Left lung (tissue), 14 donors: ENCODE measurements around the gene COMMD7. TPM values are rescaled to one million over a fixed set of nuclear protein-coding genes. Genes with fewer than 3 reads are reported as not detected.
A peak's percentile ranks its signal among the peaks of the same experiment; 100 is the strongest.

ENCODE experiments used
- ATAC-seq: fragments of 200-7000 bp; cut with Tn5 transposase; one replicate; pipeline ENCODE4 v1.9.1; 2020; ENCODE audit warnings: moderate library complexity
- DNase-seq, 4 donors: peaks; one replicate each; pipeline ENCODE4 v3.0.0-alpha.2; 2013 to 2020
- H3K27ac ChIP-seq, 2 donors: fragments of 200-600 bp; sonication (generic) in 1 of 2; one replicate each; pipeline versions ENCODE4 v1.5.0 to v1.8.0; 2020 to 2021
- H3K27me3 ChIP-seq, 2 donors: fragments of 200-600 bp; sonication (generic) in 1 of 2; one replicate each; pipeline versions ENCODE4 v1.5.0 to v1.8.0; 2020 to 2021
- H3K36me3 ChIP-seq, 2 donors: fragments of 200-600 bp; sonication (generic) in 1 of 2; one replicate each; pipeline versions ENCODE4 v1.5.0 to v1.8.0; 2020 to 2021
- H3K4me1 ChIP-seq, 2 donors: fragments of 200-600 bp; one replicate each; pipeline ENCODE4 v1.8.0; 2021
- H3K4me3 ChIP-seq, 2 donors: fragments of 200-600 bp; sonication (generic) in 1 of 2; one replicate each; pipeline versions ENCODE4 v1.5.0 to v1.8.0; 2020 to 2021; ENCODE audit warnings: mild to moderate bottlenecking in 1 of 2
- H3K9me3 ChIP-seq, 2 donors: fragments of 200-600 bp; sonication (generic) in 1 of 2; one replicate each; pipeline versions ENCODE4 v1.5.0 to v1.8.0; 2020 to 2021
- intact Hi-C, 2 donors: fragments of 100-400 bp; cut with DNase I; formaldehyde crosslinking; loops; one replicate each; pipeline versions ENCODE4 v1.11.2 to v1.14.2; 2022
- long read RNA-seq, 12 donors: library from polyadenylated mRNA in 2 of 12; unstranded in 2 of 12; transcript quantifications; one replicate each; pipeline ENCODE4 v2.0.0 and lab custom pipeline, GENCODE V29; 2019 to 2026
- polyA plus RNA-seq, 6 donors: library from polyadenylated mRNA; unstranded; fragments of 120-200 nt; gene quantifications; one replicate each; pipeline ENCODE4 v1.2.1, GENCODE V29; 2013; ENCODE audit not compliant: insufficient read length in 6 of 6
- total RNA-seq, 2 donors: library from RNA; stranded (reverse); fragmentation: NEBNext Ultra II Directional; extraction: Animal tissue kit (Norgen Biotek cat#: 25700); gene quantifications; one replicate each; pipeline ENCODE4 v1.2.1, GENCODE V29; 2021
- TF ChIP-seq, protein P1 (sequence below), 2 donors: fragments of 200-600 bp; sonication (generic) in 1 of 2; IDR thresholded peaks; one replicate each; pipeline versions ENCODE4 v1.5.0 to v1.8.0; 2021; ENCODE audit warnings: antibody characterized with exemption in 2 of 2
- donor health status: DM: no; HTN: yes; CAD: no.
- donor health status: DM: no; HTN: no; CAD: no.

The COMMD7 gene
- 10 to 100 TPM; 38.5 to 39.1 TPM for total RNA-seq
- 10 to 100 TPM; 51.1 to 58.0 (median 55.4) TPM for polyA plus RNA-seq
- long read RNA-seq, donor 1, transcript COMMD7-201 (9 exons, 1,900 nt) = major isoform, 37 of 42 reads
- long read RNA-seq, donor 1, transcript COMMD7-202 (9 exons, 1,343 nt) = minor isoform, 5 of 42 reads
- long read RNA-seq, donor 1, partial matches to known transcripts = 0 of 42 reads
- long read RNA-seq, donor 1, other reads (novel, unspliced or antisense) = 0 of 42 reads
- long read RNA-seq, donor 2, transcript COMMD7-201 (9 exons, 1,900 nt) = major isoform, 30 of 32 reads
- long read RNA-seq, donor 2, partial matches to known transcripts = 0 of 32 reads
- long read RNA-seq, donor 2, other reads (novel, unspliced or antisense) = 0 of 32 reads
- long read RNA-seq, donor 3, transcript COMMD7-201 (9 exons, 1,900 nt) = major isoform, 17 of 25 reads
- long read RNA-seq, donor 3, partial matches to known transcripts = 5 of 25 reads
- long read RNA-seq, donor 3, other reads (novel, unspliced or antisense) = 0 of 25 reads
- long read RNA-seq, donor 4, transcript COMMD7-202 (9 exons, 1,343 nt) = minor isoform, 6 of 52 reads
- long read RNA-seq, donor 4, transcript COMMD7-201 (9 exons, 1,900 nt) = major isoform, 41 of 52 reads
- long read RNA-seq, donor 4, partial matches to known transcripts = 4 of 52 reads
- long read RNA-seq, donor 4, other reads (novel, unspliced or antisense) = 1 of 52 reads
- long read RNA-seq, donor 5, transcript COMMD7-201 (9 exons, 1,900 nt) = major isoform, 24 of 27 reads
- long read RNA-seq, donor 5, partial matches to known transcripts = 0 of 27 reads
- long read RNA-seq, donor 5, other reads (novel, unspliced or antisense) = 0 of 27 reads
- long read RNA-seq, donor 6, transcript COMMD7-202 (9 exons, 1,343 nt) = minor isoform, 5 of 33 reads
- long read RNA-seq, donor 6, transcript COMMD7-201 (9 exons, 1,900 nt) = major isoform, 28 of 33 reads
- long read RNA-seq, donor 6, partial matches to known transcripts = 0 of 33 reads
- long read RNA-seq, donor 6, other reads (novel, unspliced or antisense) = 0 of 33 reads
- long read RNA-seq, donor 7, transcript COMMD7-201 (9 exons, 1,900 nt) = major isoform, 17 of 19 reads
- long read RNA-seq, donor 7, partial matches to known transcripts = 0 of 19 reads
- long read RNA-seq, donor 7, other reads (novel, unspliced or antisense) = 0 of 19 reads
- long read RNA-seq, donor 8, transcript COMMD7-201 (9 exons, 1,900 nt) = major isoform, 14 of 17 reads
- long read RNA-seq, donor 8, partial matches to known transcripts = 0 of 17 reads
- long read RNA-seq, donor 8, other reads (novel, unspliced or antisense) = 0 of 17 reads
- long read RNA-seq, donor 9, partial matches to known transcripts = 0 of 2 reads
- long read RNA-seq, donor 9, other reads (novel, unspliced or antisense) = 0 of 2 reads
- long read RNA-seq, donor 10, transcript COMMD7-201 (9 exons, 1,900 nt) = major isoform, 75 of 88 reads
- long read RNA-seq, donor 10, transcript COMMD7-202 (9 exons, 1,343 nt) = minor isoform, 7 of 88 reads
- long read RNA-seq, donor 10, partial matches to known transcripts = 2 of 88 reads
- long read RNA-seq, donor 10, other reads (novel, unspliced or antisense) = 4 of 88 reads
- long read RNA-seq, donor 11 = 0 reads
- long read RNA-seq, donor 12, transcript COMMD7-201 (9 exons, 1,900 nt) = major isoform, 14 of 15 reads
- long read RNA-seq, donor 12, partial matches to known transcripts = 0 of 15 reads
- long read RNA-seq, donor 12, other reads (novel, unspliced or antisense) = 0 of 15 reads

DNA sequence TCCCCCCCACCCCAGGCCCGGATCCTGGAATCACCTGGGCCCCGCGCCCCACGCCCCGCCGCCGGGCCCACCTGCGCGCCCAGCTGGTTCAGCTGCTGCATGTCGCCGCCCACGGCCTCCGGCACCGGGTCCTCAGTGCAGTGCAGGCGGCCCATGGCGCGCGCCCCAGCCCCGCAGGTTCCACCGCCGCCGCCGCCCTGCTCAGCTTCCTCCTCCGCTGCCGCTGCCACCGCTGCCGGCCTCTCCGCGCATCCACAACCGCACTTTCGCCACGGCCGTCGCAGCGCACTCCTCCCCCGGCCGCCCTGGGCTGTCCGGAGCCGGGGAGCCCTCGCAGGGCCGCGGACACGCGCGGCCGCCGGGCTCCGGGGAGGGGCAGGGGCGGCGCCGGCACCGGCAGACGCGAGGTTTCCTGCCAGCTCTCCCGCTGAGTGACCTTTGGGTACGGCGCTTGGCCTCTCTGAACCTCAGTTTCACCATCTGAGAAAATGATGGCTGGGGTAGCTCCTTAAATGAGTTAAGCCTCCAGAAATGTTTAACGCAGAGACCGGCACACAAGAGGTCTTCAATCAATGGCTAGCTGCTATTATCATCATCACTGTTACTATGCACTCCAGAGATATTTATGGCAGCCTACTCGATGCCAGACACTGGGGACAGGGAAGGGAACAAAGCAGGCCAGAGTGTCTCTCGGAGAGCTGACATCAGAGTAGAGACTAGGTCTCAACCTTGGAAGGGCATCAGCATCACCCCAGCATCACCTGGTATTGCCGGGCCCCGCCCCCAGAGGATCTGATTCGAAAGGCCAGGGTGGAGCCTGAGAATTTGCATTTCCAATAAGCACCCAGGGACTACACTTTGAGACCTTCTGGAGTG, at the start of gene COMMD7:
Gene COMMD7 (minus strand): TSS at position 231 of the 876 bp plus-strand sequence. CDS start 76 bp downstream, at position 155.
- Histone ChIP-seq H3K4me3 (peak within 1 kb of the TSS; percentile 69 to 76), H3K9me3 (no peaks in the 10 kb centered on the region), H3K27me3 (no peaks in the 10 kb centered on the region), H3K36me3 (no peaks in the 10 kb centered on the region), H3K27ac (peak within 1 kb of the TSS; percentile 70 to 81), H3K4me1 (peaks cover 3 to 29% of the 10 kb centered on the region in 2 donors)
- TF ChIP-seq, protein P1, sequence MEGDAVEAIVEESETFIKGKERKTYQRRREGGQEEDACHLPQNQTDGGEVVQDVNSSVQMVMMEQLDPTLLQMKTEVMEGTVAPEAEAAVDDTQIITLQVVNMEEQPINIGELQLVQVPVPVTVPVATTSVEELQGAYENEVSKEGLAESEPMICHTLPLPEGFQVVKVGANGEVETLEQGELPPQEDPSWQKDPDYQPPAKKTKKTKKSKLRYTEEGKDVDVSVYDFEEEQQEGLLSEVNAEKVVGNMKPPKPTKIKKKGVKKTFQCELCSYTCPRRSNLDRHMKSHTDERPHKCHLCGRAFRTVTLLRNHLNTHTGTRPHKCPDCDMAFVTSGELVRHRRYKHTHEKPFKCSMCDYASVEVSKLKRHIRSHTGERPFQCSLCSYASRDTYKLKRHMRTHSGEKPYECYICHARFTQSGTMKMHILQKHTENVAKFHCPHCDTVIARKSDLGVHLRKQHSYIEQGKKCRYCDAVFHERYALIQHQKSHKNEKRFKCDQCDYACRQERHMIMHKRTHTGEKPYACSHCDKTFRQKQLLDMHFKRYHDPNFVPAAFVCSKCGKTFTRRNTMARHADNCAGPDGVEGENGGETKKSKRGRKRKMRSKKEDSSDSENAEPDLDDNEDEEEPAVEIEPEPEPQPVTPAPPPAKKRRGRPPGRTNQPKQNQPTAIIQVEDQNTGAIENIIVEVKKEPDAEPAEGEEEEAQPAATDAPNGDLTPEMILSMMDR (IDR thresholded peaks at IDR 0.05) = no peak
- DNase-seq (peak; percentile 46 to 96 (median 60)), ATAC-seq (peak; percentile 78)
- intact Hi-C loops = no loop called here

DNA sequence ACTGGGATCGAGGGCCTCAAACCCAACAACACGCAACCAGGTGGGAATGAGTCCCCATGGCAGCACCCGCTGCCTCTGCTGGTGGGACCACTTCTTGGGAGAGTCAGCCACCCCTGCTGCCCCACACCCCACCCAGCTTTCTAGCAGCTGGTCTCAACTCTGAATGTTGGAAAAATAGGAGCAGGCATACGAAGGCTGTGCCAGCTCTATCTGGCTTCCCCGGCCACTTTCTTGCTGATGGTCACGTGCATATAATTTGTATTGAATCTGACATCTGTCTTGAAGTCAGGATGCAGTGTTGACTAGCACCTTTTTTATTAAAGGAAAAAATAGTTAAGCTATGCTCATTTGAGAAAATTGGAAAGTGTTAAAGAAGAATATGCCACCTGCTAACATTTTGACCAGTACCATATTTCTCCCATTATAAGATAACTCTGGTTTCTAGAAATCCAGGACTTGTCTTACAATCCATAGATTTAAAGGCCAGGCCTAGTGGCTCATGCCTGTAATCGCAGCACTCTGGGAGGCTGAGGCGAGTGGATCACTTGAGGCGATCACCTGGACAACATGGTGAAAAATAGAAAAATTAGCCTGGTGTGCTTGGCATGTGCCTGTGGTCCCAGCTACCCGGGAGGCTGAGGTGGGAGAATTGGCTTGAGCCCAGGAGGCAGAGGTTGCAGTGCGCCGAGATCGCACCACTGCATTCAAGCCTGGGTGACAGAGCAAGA, 49.6 kb upstream of the COMMD7 start:
- Histone ChIP-seq H3K27ac (no peak overlapping the region), H3K27me3 (no peaks in the 10 kb centered on the region), H3K36me3 (no peaks in the 10 kb centered on the region), H3K4me3 (no peak overlapping the region), H3K9me3 (no peaks in the 10 kb centered on the region), H3K4me1 (no peaks in the 10 kb centered on the region)
- ATAC-seq (no peak), DNase-seq (no peak)
- TF ChIP-seq, protein P1 (IDR thresholded peaks at IDR 0.05) = no peak
- intact Hi-C loops = no loop called here

DNA sequence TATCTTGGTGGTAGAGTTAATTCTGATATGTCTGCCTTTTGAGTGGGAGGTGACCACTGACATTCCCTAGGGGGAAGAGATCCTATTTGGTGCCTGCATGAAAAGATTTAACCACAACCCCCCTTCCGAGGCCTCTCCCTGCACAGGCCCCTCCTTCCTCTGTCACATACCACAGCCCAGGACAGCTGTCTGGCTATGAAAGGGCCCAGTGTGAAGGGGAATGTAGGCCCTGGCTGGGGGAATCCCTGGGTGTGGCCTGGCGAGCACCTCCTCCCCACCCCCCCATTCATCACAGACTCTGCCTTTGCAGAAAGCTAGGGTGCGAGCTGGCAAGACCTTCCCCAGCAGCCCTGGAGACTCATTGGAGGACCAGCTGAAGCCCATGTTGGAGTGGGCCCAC, 49.0 kb upstream of the COMMD7 start:
- Histone ChIP-seq H3K36me3 (no peaks in the 10 kb centered on the region), H3K27me3 (no peaks in the 10 kb centered on the region), H3K27ac (no peak overlapping the region), H3K9me3 (no peaks in the 10 kb centered on the region), H3K4me3 (no peak overlapping the region), H3K4me1 (no peaks in the 10 kb centered on the region)
- ATAC-seq (no peak), DNase-seq (no peak)
- intact Hi-C loops = no loop called here
- TF ChIP-seq, protein P1 (IDR thresholded peaks at IDR 0.05) = no peak
